ENCODE measurements around the gene RABIF.

Gene RABIF

GRCh38 chr1:202890392-202890791, 1.4 kb upstream of the RABIF start:
- CTCF ChIA-PET = no interaction called here
- POLR2A ChIA-PET = interaction anchor here (1.5 kb wide), 1 partner anchor 29 kb away, joined by 6 read pairs; no protein-coding TSS in a partner anchor
- no peak for TF ChIP-seq SUZ12 (IDR thresholded peaks at IDR 0.05)
- TF ChIP-seq FOXA1 (IDR thresholded peaks at IDR 0.05) = no peak
- TF ChIP-seq L3MBTL2 (conservative IDR thresholded peaks at IDR 0.05) = no peak
- no peak for TF ChIP-seq ARNT (IDR thresholded peaks at IDR 0.05)
- no peak for TF ChIP-seq LEF1 (IDR thresholded peaks at IDR 0.05; ENCODE audit: borderline replicate concordance)
- no peak for TF ChIP-seq TARDBP (IDR thresholded peaks at IDR 0.05)
- TF ChIP-seq SP1 (IDR thresholded peaks at IDR 0.05) = no peak
- no peak for TF ChIP-seq FOXK2 (IDR thresholded peaks at IDR 0.05)
- no peak for TF ChIP-seq BHLHE40 (IDR thresholded peaks at IDR 0.05; ENCODE audit: borderline replicate concordance)
- no peak for TF ChIP-seq CTBP1 (IDR thresholded peaks at IDR 0.05; ENCODE audit: borderline replicate concordance)
- no peak for DNase-seq (ENCODE audit: extremely low spot score)

GRCh38 chr1:202888221-202888530, 773 bp downstream of the RABIF start:
- DNase-seq (ENCODE audit: extremely low spot score) = no peak
- CTCF ChIA-PET = no interaction called here
- POLR2A ChIA-PET = interaction anchor here (1.0 to 1.5 kb wide), 8 partner anchors 9 to 138 kb away, joined by 4 to 7 read pairs (median 6); partner anchors contain the start of genes KLHL12, PPFIA4 and TMEM183A
- TF ChIP-seq FOXA1 (IDR thresholded peaks at IDR 0.05) = no peak
- TF ChIP-seq TARDBP (IDR thresholded peaks at IDR 0.05) = no peak
- TF ChIP-seq HDGF (IDR thresholded peaks at IDR 0.05; ENCODE audit: borderline replicate concordance) = no peak
- no peak for TF ChIP-seq PKNOX1 (IDR thresholded peaks at IDR 0.05)
- no peak for TF ChIP-seq SUZ12 (IDR thresholded peaks at IDR 0.05)
- no peak for TF ChIP-seq ZNF384 (IDR thresholded peaks at IDR 0.05)
- no peak for TF ChIP-seq L3MBTL2 (conservative IDR thresholded peaks at IDR 0.05)
- TF ChIP-seq NFRKB (IDR thresholded peaks at IDR 0.05) = no peak
- TF ChIP-seq LEF1 (IDR thresholded peaks at IDR 0.05; ENCODE audit: borderline replicate concordance) = no peak
- no peak for TF ChIP-seq FOXK2 (IDR thresholded peaks at IDR 0.05)

GRCh38 chr1:202880961-202881460, 7.9 kb downstream of the RABIF start:
- no peak for DNase-seq (ENCODE audit: extremely low spot score)
- TF ChIP-seq FOXA1 (IDR thresholded peaks at IDR 0.05) = no peak
- no peak for TF ChIP-seq HDGF (IDR thresholded peaks at IDR 0.05; ENCODE audit: borderline replicate concordance)
- no peak for TF ChIP-seq PKNOX1 (IDR thresholded peaks at IDR 0.05)
- TF ChIP-seq FOXM1 (IDR thresholded peaks at IDR 0.05; ENCODE audit: borderline replicate concordance) = no peak
- TF ChIP-seq LEF1 (IDR thresholded peaks at IDR 0.05; ENCODE audit: borderline replicate concordance) = no peak
- TF ChIP-seq SP1 (IDR thresholded peaks at IDR 0.05) = no peak
- TF ChIP-seq BHLHE40 (IDR thresholded peaks at IDR 0.05; ENCODE audit: borderline replicate concordance) = no peak
- TF ChIP-seq TARDBP (IDR thresholded peaks at IDR 0.05) = no peak
- no peak for TF ChIP-seq CTBP1 (IDR thresholded peaks at IDR 0.05; ENCODE audit: borderline replicate concordance)
- TF ChIP-seq ZNF384 (IDR thresholded peaks at IDR 0.05) = no peak
- TF ChIP-seq ARNT (IDR thresholded peaks at IDR 0.05) = no peak
- no peak for TF ChIP-seq L3MBTL2 (conservative IDR thresholded peaks at IDR 0.05)
- no peak for TF ChIP-seq ELF4 (IDR thresholded peaks at IDR 0.05)
- TF ChIP-seq NFRKB (IDR thresholded peaks at IDR 0.05) = no peak
- TF ChIP-seq SUZ12 (IDR thresholded peaks at IDR 0.05) = no peak
- TF ChIP-seq FOXK2 (IDR thresholded peaks at IDR 0.05) = no peak
- ChIA-PET CTCF (no interaction called here), POLR2A (interaction anchor here (0.6 kb wide), 1 partner anchor 58 kb away, joined by 3 read pairs; no protein-coding TSS in a partner anchor)

GRCh38 chr1:202880062-202880461, 8.9 kb downstream of the RABIF start:
- ChIA-PET CTCF (no interaction called here), POLR2A (no interaction called here)
- TF ChIP-seq BHLHE40 (IDR thresholded peaks at IDR 0.05; ENCODE audit: borderline replicate concordance) = no peak
- TF ChIP-seq LEF1 (IDR thresholded peaks at IDR 0.05; ENCODE audit: borderline replicate concordance) = no peak
- no peak for TF ChIP-seq FOXK2 (IDR thresholded peaks at IDR 0.05)
- TF ChIP-seq SUZ12 (IDR thresholded peaks at IDR 0.05) = no peak
- TF ChIP-seq ARNT (IDR thresholded peaks at IDR 0.05) = no peak
- no peak for TF ChIP-seq NFRKB (IDR thresholded peaks at IDR 0.05)
- no peak for TF ChIP-seq ELF4 (IDR thresholded peaks at IDR 0.05)
- TF ChIP-seq ZNF384 (IDR thresholded peaks at IDR 0.05) = no peak
- no peak for DNase-seq (ENCODE audit: extremely low spot score)

- ChIA-PET POLR2A (interaction anchor here (1.3 kb wide), 1 partner anchor 9 kb away, joined by 4 read pairs; the partner anchor contains the start of gene RABIF), CTCF (no interaction called here)
- TF ChIP-seq ZNF384 (IDR thresholded peaks at IDR 0.05) (no peak), L3MBTL2 (conservative IDR thresholded peaks at IDR 0.05) (no peak), TARDBP (IDR thresholded peaks at IDR 0.05) (no peak), NFRKB (IDR thresholded peaks at IDR 0.05) (no peak), SUZ12 (IDR thresholded peaks at IDR 0.05) (no peak), LEF1 (IDR thresholded peaks at IDR 0.05; ENCODE audit: borderline replicate concordance) (no peak), CTBP1 (IDR thresholded peaks at IDR 0.05; ENCODE audit: borderline replicate concordance) (no peak), FOXK2 (IDR thresholded peaks at IDR 0.05) (no peak), BHLHE40 (IDR thresholded peaks at IDR 0.05; ENCODE audit: borderline replicate concordance) (no peak), PKNOX1 (IDR thresholded peaks at IDR 0.05) (no peak), FOXM1 (IDR thresholded peaks at IDR 0.05; ENCODE audit: borderline replicate concordance) (no peak), HDGF (IDR thresholded peaks at IDR 0.05; ENCODE audit: borderline replicate concordance) (no peak)
- no peak for DNase-seq (ENCODE audit: extremely low spot score)
These were observed 9.8 kb downstream of the RABIF start for GRCh38 chr1:202879128-202879527.

- TF ChIP-seq TARDBP (IDR thresholded peaks at IDR 0.05) (no peak), LEF1 (IDR thresholded peaks at IDR 0.05; ENCODE audit: borderline replicate concordance) (no peak), ARNT (IDR thresholded peaks at IDR 0.05) (no peak), ELF4 (IDR thresholded peaks at IDR 0.05) (no peak), FOXA1 (IDR thresholded peaks at IDR 0.05) (no peak), HDGF (IDR thresholded peaks at IDR 0.05; ENCODE audit: borderline replicate concordance) (no peak), L3MBTL2 (conservative IDR thresholded peaks at IDR 0.05) (no peak), SP1 (IDR thresholded peaks at IDR 0.05) (no peak), BHLHE40 (IDR thresholded peaks at IDR 0.05; ENCODE audit: borderline replicate concordance) (no peak)
- ChIA-PET CTCF (no interaction called here), POLR2A (no interaction called here)
- no peak for DNase-seq (ENCODE audit: extremely low spot score)
These were observed 15.9 kb downstream of the RABIF start for GRCh38 chr1:202873026-202873425.
